ENCODE data around the gene LRMDA. TPM values are rescaled to one million over a fixed set of nuclear protein-coding genes. Genes with fewer than 3 reads are reported as not detected.

Gene LRMDA
- total and polyA plus RNA-seq, 12 donors: 30.7 to 132 (median 78.1) TPM

DNA sequence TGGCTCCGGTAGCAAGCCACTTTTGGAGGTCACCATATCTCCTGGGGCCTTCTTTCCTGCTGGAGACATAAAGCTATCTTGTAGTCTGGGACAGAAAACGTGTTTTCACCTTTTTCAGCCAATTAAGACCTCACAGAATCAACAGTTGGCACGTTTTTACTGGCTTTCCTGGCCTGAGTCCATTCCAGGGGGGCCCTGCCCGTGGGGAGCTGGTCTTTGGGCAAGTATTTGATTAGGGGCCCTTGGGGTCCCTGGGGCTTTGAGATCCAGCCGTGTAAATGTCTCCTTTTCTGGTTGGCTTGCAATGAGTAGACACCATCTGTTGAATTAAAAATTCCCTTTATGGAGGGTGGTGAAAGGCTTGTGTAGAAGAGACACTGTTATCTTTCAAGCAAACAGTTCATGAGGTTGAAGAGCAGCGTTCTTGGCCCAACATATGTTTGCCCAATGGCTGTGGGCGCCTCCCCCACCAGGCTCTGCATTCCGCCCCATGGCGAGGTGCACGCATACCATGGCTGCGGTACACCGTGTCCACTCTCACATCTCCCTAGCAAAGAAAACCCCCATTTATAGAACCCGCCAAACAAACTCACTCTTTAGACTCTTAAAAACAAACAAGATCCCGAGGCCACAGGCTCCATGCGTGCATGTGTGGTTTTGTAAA, 593.2 kb downstream of the LRMDA start:
- no peak for DNase-seq
- Histone ChIP-seq H3K27me3 (no peaks in the 10 kb centered on the region), H3K4me3 (no peak overlapping the region), H3K27ac (no peak overlapping the region), H3K4me1 (replicated peaks in 1 of 2) (no peaks in the 10 kb centered on the region), H3K9me3 (replicated peaks in 1 of 3) (no peaks in the 10 kb centered on the region), H3K36me3 (replicated peaks in 1 of 2) (no peaks in the 10 kb centered on the region)
- intact Hi-C loops (cut with DNase I): no loop called here
- TF ChIP-seq, protein P1, sequence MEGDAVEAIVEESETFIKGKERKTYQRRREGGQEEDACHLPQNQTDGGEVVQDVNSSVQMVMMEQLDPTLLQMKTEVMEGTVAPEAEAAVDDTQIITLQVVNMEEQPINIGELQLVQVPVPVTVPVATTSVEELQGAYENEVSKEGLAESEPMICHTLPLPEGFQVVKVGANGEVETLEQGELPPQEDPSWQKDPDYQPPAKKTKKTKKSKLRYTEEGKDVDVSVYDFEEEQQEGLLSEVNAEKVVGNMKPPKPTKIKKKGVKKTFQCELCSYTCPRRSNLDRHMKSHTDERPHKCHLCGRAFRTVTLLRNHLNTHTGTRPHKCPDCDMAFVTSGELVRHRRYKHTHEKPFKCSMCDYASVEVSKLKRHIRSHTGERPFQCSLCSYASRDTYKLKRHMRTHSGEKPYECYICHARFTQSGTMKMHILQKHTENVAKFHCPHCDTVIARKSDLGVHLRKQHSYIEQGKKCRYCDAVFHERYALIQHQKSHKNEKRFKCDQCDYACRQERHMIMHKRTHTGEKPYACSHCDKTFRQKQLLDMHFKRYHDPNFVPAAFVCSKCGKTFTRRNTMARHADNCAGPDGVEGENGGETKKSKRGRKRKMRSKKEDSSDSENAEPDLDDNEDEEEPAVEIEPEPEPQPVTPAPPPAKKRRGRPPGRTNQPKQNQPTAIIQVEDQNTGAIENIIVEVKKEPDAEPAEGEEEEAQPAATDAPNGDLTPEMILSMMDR (IDR thresholded peaks at IDR 0.05): no peak
- no peak for TF ChIP-seq POLR2A (IDR thresholded peaks at IDR 0.05)
- WGBS, 4 donors: 90 to 98% (median 93%) methylated on average over 15 of the region's 15 CpGs

DNA sequence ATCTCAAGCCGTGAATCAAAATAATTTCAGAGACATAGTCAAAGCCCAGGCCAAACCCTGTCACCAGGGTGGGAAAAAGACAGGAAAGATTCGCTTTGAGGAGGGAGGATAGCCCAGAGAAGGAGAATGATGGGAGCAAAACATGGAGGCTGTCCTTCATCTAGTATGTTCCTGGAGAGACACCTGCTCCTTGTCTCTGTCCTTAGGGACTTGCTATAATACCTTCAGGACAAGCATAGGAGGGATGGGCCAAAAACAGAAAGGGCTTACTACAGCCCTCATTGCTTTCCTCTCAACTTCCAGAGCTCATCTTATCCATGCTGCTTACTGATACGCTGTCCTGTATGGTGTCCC, 593.7 kb downstream of the LRMDA start:
- Histone ChIP-seq H3K4me3 (no peak overlapping the region), H3K4me1 (replicated peaks in 1 of 2) (no peaks in the 10 kb centered on the region), H3K27me3 (no peaks in the 10 kb centered on the region), H3K27ac (no peak overlapping the region), H3K36me3 (replicated peaks in 1 of 2) (no peaks in the 10 kb centered on the region), H3K9me3 (replicated peaks in 1 of 3) (no peaks in the 10 kb centered on the region)
- no peak for DNase-seq
- intact Hi-C loops (cut with DNase I): no loop called here
- TF ChIP-seq, protein P1 (IDR thresholded peaks at IDR 0.05): no peak
- WGBS, 4 donors: 95 to 99% (median 96%) methylated on average over 3 of the region's 3 CpGs

DNA sequence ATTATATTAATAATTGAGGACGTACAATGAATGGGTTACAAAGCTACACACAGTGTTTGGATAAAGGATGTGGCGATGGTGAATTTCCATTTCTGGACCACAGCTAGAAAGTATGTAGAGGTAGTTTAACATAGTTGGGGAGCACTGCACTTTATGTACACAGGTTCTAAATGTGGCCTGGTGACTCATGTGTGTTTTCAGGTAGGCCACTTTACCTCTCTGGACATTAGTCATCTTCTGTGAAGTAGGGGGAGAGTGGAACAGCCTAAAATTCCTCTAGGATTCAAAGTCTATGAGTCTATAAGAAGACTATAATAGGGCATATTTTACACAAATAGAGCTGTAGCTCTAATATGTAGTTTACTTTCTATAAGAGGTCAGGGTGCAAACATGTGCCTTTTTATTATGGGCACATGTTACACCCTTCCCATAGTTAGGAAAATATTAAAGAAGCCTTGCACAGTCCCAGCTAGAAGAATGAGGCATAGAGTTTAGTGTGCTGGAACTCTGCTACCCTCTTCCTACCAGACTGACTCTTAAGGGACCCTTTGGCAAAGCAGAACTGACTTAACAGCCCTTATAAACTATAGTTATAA, 594.9 kb downstream of the LRMDA start:
- intact Hi-C loops (cut with DNase I): no loop called here
- Histone ChIP-seq H3K27me3 (no peaks in the 10 kb centered on the region), H3K9me3 (replicated peaks in 1 of 3) (no peaks in the 10 kb centered on the region), H3K4me3 (no peak overlapping the region), H3K36me3 (replicated peaks in 1 of 2) (no peaks in the 10 kb centered on the region), H3K27ac (no peak overlapping the region), H3K4me1 (replicated peaks in 1 of 2) (no peaks in the 10 kb centered on the region)
- DNase-seq: no peak
- TF ChIP-seq, protein P1 (IDR thresholded peaks at IDR 0.05): no peak
- no peak for TF ChIP-seq POLR2A (IDR thresholded peaks at IDR 0.05)
- WGBS, 4 donors: 82 to 100% (median 98%) methylated on average over 2 of the region's 2 CpGs

DNA sequence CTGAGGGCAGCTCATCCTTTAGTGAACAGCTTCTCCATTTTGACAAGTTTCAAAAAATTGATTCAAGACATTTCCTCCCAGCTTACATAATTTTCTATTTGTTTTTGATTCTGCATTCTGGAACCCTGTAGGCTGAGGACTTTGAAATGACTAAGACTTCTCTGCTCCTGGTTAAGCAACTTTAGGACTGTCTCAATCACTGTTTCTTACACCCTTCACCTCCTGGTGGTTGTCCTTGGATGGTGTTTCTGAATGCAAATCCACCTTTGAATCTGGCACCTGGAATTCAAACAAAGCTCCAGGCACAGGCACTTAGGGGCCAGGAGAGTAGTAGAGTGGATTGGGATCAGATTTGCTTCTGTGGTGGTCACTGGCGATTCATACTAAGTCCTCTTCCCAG, 595.5 kb downstream of the LRMDA start:
- Histone ChIP-seq H3K27ac (no peak overlapping the region), H3K4me1 (replicated peaks in 1 of 2) (no peaks in the 10 kb centered on the region), H3K27me3 (no peaks in the 10 kb centered on the region), H3K4me3 (no peak overlapping the region), H3K9me3 (replicated peaks in 1 of 3) (no peaks in the 10 kb centered on the region), H3K36me3 (replicated peaks in 1 of 2) (no peaks in the 10 kb centered on the region)
- 98 to 100% (median 100%) methylated on average over 1 of the region's 1 CpG for WGBS, 4 donors
- DNase-seq: no peak
- no peak for TF ChIP-seq POLR2A (IDR thresholded peaks at IDR 0.05)
- TF ChIP-seq, protein P1 (IDR thresholded peaks at IDR 0.05): no peak
- intact Hi-C loops (cut with DNase I): no loop called here

Measured in adrenal gland (tissue), 12 donors.